ENCODE data around the gene IGSF21.

IGSF21 gene

DNA sequence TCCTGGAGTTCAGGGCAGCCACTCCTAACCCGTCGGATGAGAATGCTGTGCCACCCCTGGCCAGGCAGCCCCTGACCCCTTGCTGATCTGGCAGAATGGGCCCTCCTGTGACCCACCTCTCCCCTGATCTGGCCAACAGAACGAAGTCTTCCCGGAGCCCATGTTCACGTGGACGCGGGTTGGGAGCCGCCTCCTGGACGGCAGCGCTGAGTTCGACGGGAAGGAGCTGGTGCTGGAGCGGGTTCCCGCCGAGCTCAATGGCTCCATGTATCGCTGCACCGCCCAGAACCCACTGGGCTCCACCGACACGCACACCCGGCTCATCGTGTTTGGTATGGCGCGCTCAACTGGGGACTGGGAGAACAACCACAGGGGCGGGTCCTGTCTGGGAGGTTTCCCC lies 269.1 kb downstream of the IGSF21 start:
- no peak for DNase-seq

GRCh38 chr1:18380288-18380687 lies 272.7 kb downstream of the IGSF21 start:
- DNase-seq = no peak

DNA sequence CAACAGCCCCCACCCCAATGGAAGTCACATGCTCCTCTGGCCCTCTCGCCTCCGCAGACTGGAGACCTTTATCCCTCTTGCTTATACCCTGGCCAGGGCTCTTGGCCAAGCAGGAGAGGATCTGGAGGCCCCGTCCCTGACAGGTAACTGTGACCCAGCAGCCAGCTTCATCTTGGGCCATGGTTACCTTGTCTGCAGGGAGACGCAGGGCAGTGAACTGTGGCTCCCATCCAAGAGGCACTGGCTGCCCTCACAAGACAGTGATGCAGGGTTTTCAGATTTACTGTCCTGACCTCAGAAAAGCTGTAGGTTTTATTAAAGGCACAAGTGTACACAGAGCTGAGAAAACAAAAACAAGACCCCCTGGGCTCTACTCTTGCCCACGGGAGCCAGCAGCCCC lies 276.5 kb downstream of the IGSF21 start:
- no peak for DNase-seq

- DNase-seq = no peak
These were observed 276.9 kb downstream of the IGSF21 start for GRCh38 chr1:18384471-18384870.

GRCh38 chr1:18385239-18385790 lies 277.7 kb downstream of the IGSF21 start:
- DNase-seq = no peak

DNA sequence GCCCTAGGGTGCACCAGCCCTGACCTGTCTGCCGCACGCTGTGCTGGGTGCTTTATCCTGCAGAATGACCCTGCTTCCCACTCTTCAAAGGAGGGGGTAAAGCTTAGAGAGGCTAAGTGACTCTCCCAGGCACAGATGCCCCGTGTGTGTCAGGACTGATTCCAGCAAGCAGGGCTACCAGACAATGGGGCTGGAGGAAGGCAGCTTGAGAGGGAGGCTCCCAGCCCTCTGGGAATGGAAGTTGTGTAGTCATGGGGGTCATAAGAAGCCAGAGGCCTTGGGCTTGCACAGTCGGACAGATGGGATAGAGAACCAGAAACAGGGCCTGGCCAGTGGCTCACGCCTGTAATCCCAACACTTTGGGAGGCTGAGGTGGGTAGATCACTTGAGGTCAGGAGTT lies 279.0 kb downstream of the IGSF21 start:
- DNase-seq = no peak

DNA sequence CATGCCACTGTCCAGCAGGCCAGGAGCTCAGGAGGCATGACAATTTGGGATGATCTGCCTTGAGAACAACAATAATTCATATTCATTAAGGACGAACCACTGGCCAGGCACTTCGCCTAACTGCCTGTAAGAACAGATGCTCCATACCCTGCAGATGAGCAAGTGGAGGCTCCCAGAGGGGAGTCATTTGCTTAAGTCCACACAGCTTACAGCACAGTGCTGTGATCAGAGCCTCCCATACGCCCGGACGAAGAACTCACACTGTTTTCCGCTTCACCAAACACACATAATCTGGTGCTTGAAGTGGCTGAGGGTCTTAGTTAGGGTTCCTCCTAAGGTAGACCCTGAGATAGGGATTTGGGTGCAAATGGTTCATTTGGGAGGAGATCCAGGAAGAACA lies 279.7 kb downstream of the IGSF21 start:
- DNase-seq = no peak

DNA sequence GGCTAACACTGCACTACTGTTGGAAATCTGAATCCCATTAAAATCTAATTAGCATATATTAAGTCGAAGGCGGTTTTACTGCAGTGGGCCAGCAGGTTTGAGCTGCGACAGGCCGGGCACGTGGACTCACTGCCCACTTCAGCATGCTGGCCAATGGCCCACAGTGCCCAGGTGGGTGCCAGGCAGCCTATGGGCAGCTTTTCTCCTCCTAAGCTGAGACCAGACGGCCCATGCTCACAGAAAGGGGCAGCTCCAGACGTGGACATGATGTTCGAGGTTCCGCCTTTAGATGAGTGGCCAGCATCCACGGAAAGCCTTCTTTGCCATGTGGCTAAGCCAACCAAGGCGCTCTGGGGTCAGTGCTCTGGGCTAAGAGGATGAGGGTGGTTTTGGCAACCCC lies 283.4 kb downstream of the IGSF21 start:
- DNase-seq = no peak

GRCh38 chr1:18394563-18395156 lies 287.1 kb downstream of the IGSF21 start:
- DNase-seq = no peak

DNA sequence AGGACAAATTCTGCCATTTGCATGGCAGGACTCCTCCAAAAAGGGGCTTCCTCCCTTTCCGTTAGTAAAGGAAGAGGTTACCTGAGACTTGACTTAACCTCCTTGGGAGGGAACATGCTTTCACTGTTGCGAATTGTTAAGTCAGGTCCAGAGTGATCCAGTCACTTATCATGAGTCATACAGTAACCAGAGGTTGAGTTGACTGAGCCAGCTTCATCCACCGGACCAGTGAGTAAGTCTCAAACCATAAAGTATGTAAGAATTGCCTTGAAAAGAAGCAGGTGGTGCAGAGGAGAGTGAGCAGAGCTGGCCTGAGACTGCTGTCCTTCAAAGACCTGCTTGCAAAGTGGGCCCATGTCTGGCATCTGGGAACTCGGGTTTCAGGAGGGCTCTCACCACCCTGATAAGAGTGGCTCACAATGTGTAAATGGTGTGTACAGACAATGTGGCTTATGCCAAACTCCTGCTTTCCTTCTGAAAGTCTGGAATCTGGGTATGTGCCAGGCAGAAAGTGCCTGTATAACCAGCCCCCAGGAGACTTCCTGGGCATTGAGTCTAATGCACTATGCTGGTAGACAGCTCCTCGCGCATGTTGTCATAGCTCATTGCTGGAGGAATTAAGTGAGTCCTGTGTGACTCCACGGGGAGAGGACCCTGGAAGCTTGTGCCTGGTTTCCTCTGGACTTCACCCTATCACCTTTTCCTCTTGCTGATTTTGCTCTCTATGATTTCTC lies 288.8 kb downstream of the IGSF21 start:
- DNase-seq = no peak

GRCh38 chr1:18397641-18398040 lies 290.0 kb downstream of the IGSF21 start:
- no peak for DNase-seq

GRCh38 chr1:18398791-18399530 lies 291.4 kb downstream of the IGSF21 start:
- DNase-seq = no peak

DNA sequence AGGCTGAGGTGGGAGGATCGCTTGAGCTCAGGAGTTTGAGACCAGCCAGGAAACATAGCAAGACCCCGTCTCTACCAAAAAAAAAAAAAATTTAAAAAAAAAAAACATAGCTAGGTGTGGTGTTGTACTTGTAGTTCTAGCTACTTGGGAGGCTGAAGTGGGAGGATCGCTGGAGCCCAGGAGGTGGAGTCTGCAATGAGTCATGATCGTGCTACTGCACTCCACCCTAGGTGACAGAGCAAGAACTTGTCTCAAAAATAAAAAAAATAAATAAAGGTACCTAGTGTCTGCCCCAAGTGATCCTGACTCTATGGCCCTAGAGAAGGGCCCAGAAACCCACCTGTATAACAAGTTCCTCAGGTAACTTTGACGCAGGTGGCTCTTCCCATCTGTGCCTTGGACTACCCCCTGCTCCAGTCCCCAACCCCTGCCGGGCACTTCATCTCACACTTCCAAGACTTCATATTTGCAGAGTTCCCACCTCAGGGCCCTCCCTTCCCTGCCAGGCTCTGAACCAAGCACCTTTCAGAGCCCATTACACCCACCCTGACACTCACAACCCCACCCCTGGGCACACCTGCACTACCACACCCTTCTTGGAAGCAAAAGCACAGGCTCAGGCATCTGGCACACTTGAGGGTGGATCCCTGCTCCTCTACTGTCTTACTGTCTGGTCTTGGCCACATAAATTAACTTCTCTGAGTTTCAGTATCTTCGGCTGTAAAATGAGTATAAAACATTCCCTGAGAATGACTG lies 292.9 kb downstream of the IGSF21 start:
- no peak for DNase-seq

DNA sequence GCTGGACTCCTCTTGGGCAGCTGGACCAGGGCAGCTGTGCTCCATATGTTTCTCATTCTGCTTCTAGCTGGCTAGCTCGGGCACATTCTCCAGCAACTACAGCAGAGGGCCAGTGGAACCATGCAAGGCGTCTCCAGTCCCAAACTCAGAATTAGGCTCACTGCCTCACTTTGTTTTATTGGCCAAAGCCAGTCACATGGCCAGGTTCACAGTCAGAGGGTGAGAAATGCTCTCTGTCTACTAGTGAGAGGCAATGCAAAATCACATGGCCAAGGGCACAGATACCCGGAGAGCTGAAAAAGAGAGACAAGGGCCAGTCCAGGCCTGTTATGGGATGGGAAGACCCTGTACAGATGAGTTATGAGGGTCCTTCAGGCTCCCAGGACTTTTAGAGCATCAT lies 294.3 kb downstream of the IGSF21 start:
- no peak for DNase-seq

DNA sequence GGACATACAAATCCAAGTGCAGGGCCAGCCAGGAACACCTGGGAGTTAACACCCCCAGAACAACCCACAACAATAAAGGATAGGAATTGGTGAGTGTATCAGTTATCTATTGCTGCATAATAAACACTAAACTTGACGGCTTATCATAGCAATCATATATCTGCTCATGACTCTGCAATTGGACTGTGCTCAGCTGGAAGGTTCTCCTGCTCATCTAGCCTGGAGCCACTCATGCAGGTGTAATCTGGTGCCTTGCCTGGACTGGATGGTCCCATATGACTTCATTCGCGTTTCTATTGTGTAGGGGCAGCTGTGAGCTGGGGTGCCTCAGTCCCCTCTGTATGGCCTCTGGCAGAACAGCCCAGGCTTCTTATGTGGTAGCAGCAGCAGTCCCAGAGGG lies 296.9 kb downstream of the IGSF21 start:
- DNase-seq = no peak

GRCh38 chr1:18407166-18408045 lies 299.8 kb downstream of the IGSF21 start:
- no peak for DNase-seq

DNA sequence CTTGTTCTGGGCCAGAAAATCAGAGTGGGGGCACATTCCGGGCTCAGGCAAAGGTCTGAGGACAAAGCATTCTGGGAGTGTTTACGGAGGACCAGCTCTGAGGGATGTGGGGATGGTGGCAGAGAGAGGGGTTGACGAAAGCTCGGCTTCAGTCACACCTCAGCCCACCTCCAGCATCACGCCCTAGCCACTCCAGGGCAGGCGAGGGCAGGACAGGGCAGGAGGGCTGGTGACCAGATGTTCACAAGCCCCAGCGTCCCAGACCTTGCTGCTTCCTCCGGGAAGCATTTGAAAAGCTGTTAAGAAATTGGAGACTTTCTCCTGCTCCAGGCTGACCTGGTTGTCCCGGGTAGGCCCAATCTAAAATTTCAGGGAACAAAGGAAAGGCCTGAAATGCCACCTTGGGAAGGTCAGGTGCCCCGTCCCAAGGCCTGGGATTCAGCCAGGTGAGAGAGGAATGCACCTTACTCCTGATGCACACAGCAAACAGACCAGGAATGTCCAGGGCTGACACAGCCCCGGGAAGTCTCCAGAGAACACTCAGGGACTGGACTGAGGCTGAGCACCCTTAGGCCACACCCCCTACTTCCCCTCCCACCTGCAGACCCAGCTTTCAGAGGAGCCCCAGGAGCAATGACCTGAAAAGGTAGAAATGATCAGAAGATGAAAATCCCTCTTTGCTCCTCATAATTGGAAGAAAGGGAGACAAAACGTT lies 301.2 kb downstream of the IGSF21 start:
- no peak for DNase-seq

- no peak for DNase-seq
These were observed 302.1 kb downstream of the IGSF21 start for GRCh38 chr1:18409609-18410237.

GRCh38 chr1:18410407-18410806 lies 302.8 kb downstream of the IGSF21 start:
- no peak for DNase-seq

- DNase-seq = no peak
These were observed 303.7 kb downstream of the IGSF21 start for GRCh38 chr1:18411321-18411720.

Data from COR-L47 (cell line).